HG03520 (cell line): Measurements from ENCODE around the gene FHL2.
"Not testable (repeated sequence)": the region's sequence is repeated elsewhere in the genome, so short reads cannot be mapped to it uniquely, and the experiment has no call there.

Source experiments
- ATAC-seq: cut with Tn5 transposase; IDR thresholded peaks from one replicate; pipeline ENCODE4 v1.9.1; 2021; ENCODE audit warnings: mild to moderate bottlenecking, moderate library complexity; ENCODE audit not compliant: unreplicated experiment

The FHL2 gene

GRCh38 chr2:105398336-105399206 is at the start of gene FHL2:
Gene FHL2 (minus strand): TSS chr2:105399051. CDS start chr2:105386516, 12,535 bp downstream.
- peak; percentile 99 for ATAC-seq

GRCh38 chr2:105447476-105447875 is 48.6 kb upstream of the FHL2 start:
- no peak for ATAC-seq

- ATAC-seq, result no peak
Observed at GRCh38 chr2:105446501-105446900, 47.6 kb upstream of the FHL2 start.

GRCh38 chr2:105445976-105446375 is 47.1 kb upstream of the FHL2 start:
- no peak for ATAC-seq

- no peak for ATAC-seq
Observed at GRCh38 chr2:105445498-105445897, 46.6 kb upstream of the FHL2 start.

GRCh38 chr2:105443617-105444598 is 45.1 kb upstream of the FHL2 start:
- ATAC-seq, result no peak

- ATAC-seq, result no peak
Observed at GRCh38 chr2:105442721-105443120, 43.9 kb upstream of the FHL2 start.

GRCh38 chr2:105442056-105442455 is 43.2 kb upstream of the FHL2 start:
- no peak for ATAC-seq

- ATAC-seq, result no peak
Observed at GRCh38 chr2:105439141-105439540, 40.3 kb upstream of the FHL2 start.

- no peak for ATAC-seq
Observed at GRCh38 chr2:105438104-105438929, 39.5 kb upstream of the FHL2 start.

GRCh38 chr2:105437708-105438103 is 38.9 kb upstream of the FHL2 start:
- no peak for ATAC-seq

- ATAC-seq, result no peak
Observed at GRCh38 chr2:105432749-105433148, 33.9 kb upstream of the FHL2 start.

GRCh38 chr2:105432044-105432399 is 33.2 kb upstream of the FHL2 start:
- no peak for ATAC-seq

- no peak for ATAC-seq
Observed at GRCh38 chr2:105431367-105432043, 32.7 kb upstream of the FHL2 start.

GRCh38 chr2:105428387-105429018 is 29.7 kb upstream of the FHL2 start:
- ATAC-seq, result no peak

- no peak for ATAC-seq
Observed at GRCh38 chr2:105427485-105427884, 28.6 kb upstream of the FHL2 start.

- no peak for ATAC-seq
Observed at GRCh38 chr2:105426626-105427292, 27.9 kb upstream of the FHL2 start.

GRCh38 chr2:105425936-105426625 is 27.2 kb upstream of the FHL2 start:
- ATAC-seq, result no peak

- ATAC-seq, result not testable (repeated sequence)
Observed at GRCh38 chr2:105424836-105425235, 26.0 kb upstream of the FHL2 start.
